Esophagus squamous epithelium (tissue), 5 donors: Measurements from ENCODE around the gene CDH18. TPM values are rescaled to one million over a fixed set of nuclear protein-coding genes. Genes with fewer than 3 reads are reported as not detected.
A peak's percentile ranks its signal among the peaks of the same experiment; 100 is the strongest.

Experiments
- DNase-seq: peaks from one replicate; lab custom pipeline; 2025; lab: John Stamatoyannopoulos, UW
- H3K27ac ChIP-seq, 4 donors: fragments of 200-600 bp; sonication (generic); one replicate each; pipeline ENCODE4 v1.5.1; 2016 to 2019; ENCODE audit warnings: mild to moderate bottlenecking in 1 of 4
- H3K27me3 ChIP-seq, 4 donors: fragments of 200-600 bp; sonication (generic); 1 replicate in 3 of 4; 2 replicates in 1 of 4; pipeline versions ENCODE4 v1.5.1 to v1.6.0; 2017 to 2021; ENCODE audit warnings: antibody characterized with exemption in 1 of 4
- H3K36me3 ChIP-seq, 3 donors: fragments of 200-600 bp; sonication (generic); one replicate each; pipeline ENCODE4 v1.5.1; 2016 to 2019
- H3K4me1 ChIP-seq, 3 donors: fragments of 200-600 bp; sonication (generic); one replicate each; pipeline ENCODE4 v1.5.1; 2017 to 2019
- H3K4me3 ChIP-seq, 4 donors: fragments of 200-600 bp; sonication (generic); 1 replicate in 3 of 4; 2 replicates in 1 of 4; pipeline ENCODE4 v1.5.1; 2016 to 2019; ENCODE audit warnings: mild to moderate bottlenecking in 2 of 4, moderate library complexity in 1 of 4
- H3K9me3 ChIP-seq, 3 donors: fragments of 200-600 bp; sonication (generic); one replicate each; pipeline ENCODE4 v1.5.1; 2016 to 2019
- CTCF ChIP-seq, 6 experiments: fragments of 450-650 bp in 4 of 6; fragments of 200-600 bp in 2 of 6; sonication (generic) in 2 of 6; IDR thresholded peaks; one replicate each; pipeline ENCODE4 v1.5.1; 2016 to 2019; ENCODE audit warnings: antibody characterized with exemption in 6 of 6, mild to moderate bottlenecking in 4 of 6, moderate library complexity in 4 of 6
- POLR2A ChIP-seq, 4 donors: fragments of 450-650 bp; IDR thresholded peaks; one replicate each; pipeline ENCODE4 v1.6.1; 2017; ENCODE audit warnings: antibody characterized with exemption in 4 of 4, mild to moderate bottlenecking in 4 of 4, moderate library complexity in 3 of 4
- WGBS, 2 donors: methylation state at CpG; one replicate each; pipeline ENCODE4 v1.1.5; 2018; 5-methylcytosine and 5-hydroxymethylcytosine counted together
- intact Hi-C: fragments of 100-400 bp; cut with DNase I; formaldehyde crosslinking; loops from one replicate; pipeline ENCODE4 v1.15.0; 2022
- total RNA-seq, 4 donors: library from RNA; depleted of rRNA; stranded (reverse); fragments of >200 nt; gene quantifications; one replicate each; pipeline ENCODE4 v1.1.0, GENCODE V29; 2016
- donor health status: DM: yes; HTN: yes; CAD: no.

CDH18 gene
- total RNA-seq, 4 donors from 2014 or later = not detected

DNA sequence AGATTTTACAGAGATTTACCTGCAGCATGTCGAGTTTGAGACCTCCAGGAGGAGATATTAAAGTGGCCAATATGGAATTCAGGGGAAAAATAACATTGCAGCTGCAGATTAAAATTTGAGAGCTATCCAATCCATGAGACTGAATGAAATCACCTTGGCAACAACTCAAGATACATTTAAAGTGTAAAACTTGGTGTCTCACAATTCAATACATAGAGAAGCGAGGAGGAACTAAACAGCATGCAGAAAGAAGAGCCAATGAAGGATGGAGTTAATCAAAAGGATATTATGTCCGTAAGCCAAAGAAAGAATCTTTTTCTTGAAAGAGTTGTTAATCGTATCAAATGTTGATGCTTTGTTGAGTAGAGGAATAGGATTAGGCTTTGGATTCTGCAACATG, 455.1 kb downstream of the CDH18 start:
- Histone ChIP-seq H3K4me1 (no peaks in the 10 kb centered on the region), H3K4me3 (no peak overlapping the region), H3K27ac (no peak overlapping the region), H3K9me3 (no peaks in the 10 kb centered on the region), H3K36me3 (no peaks in the 10 kb centered on the region), H3K27me3 (no peaks in the 10 kb centered on the region)
- 86 to 87% methylated on average over 4 of the region's 4 CpGs for WGBS, 2 donors
- intact Hi-C loops = no loop called here
- TF ChIP-seq CTCF (IDR thresholded peaks at IDR 0.05) (no peak), POLR2A (IDR thresholded peaks at IDR 0.05) (no peak)
- no peak for DNase-seq

GRCh38 chr5:19531374-19531952, 456.5 kb downstream of the CDH18 start:
- no peak for DNase-seq
- H3K36me3 ChIP-seq = no peaks in the 10 kb centered on the region
- peak overlapping the region; percentile 70 to 78 (median 74) for H3K27ac ChIP-seq
- intact Hi-C loops = no loop called here
- H3K4me1 ChIP-seq = no peaks in the 10 kb centered on the region
- no peaks in the 10 kb centered on the region for H3K9me3 ChIP-seq
- TF ChIP-seq POLR2A (IDR thresholded peaks at IDR 0.05) = no peak
- no peak for TF ChIP-seq CTCF (IDR thresholded peaks at IDR 0.05)
- H3K4me3 ChIP-seq = no peak overlapping the region
- no peaks in the 10 kb centered on the region for H3K27me3 ChIP-seq
- WGBS, 2 donors = 33 to 45% methylated on average over 8 of the region's 8 CpGs

GRCh38 chr5:19519448-19519847, 468.6 kb downstream of the CDH18 start:
- intact Hi-C loops = no loop called here
- no peaks in the 10 kb centered on the region for H3K9me3 ChIP-seq
- H3K27me3 ChIP-seq = no peaks in the 10 kb centered on the region
- no peak for TF ChIP-seq CTCF (IDR thresholded peaks at IDR 0.05)
- no peak for TF ChIP-seq POLR2A (IDR thresholded peaks at IDR 0.05)
- no peaks in the 10 kb centered on the region for H3K4me1 ChIP-seq
- no peak for DNase-seq
- H3K27ac ChIP-seq = no peak overlapping the region
- H3K4me3 ChIP-seq = no peak overlapping the region
- H3K36me3 ChIP-seq = no peaks in the 10 kb centered on the region
- 25 to 43% methylated on average over 2 of the region's 2 CpGs for WGBS, 2 donors

- Histone ChIP-seq H3K4me1 (peaks cover 0 to 10% (median 0%) of the 10 kb centered on the region in 3 donors), H3K27me3 (no peaks in the 10 kb centered on the region), H3K27ac (peak overlapping the region in 2 of 4 donors; percentile 28 to 43), H3K36me3 (no peaks in the 10 kb centered on the region), H3K9me3 (no peaks in the 10 kb centered on the region), H3K4me3 (no peak overlapping the region)
- TF ChIP-seq POLR2A (IDR thresholded peaks at IDR 0.05) (no peak), CTCF (IDR thresholded peaks at IDR 0.05) (no peak)
- DNase-seq = no peak
- intact Hi-C loops = no loop called here
- WGBS, 2 donors = 40 to 46% methylated on average over 2 of the region's 2 CpGs
These were observed 489.1 kb downstream of the CDH18 start for GRCh38 chr5:19498852-19499251.

DNA sequence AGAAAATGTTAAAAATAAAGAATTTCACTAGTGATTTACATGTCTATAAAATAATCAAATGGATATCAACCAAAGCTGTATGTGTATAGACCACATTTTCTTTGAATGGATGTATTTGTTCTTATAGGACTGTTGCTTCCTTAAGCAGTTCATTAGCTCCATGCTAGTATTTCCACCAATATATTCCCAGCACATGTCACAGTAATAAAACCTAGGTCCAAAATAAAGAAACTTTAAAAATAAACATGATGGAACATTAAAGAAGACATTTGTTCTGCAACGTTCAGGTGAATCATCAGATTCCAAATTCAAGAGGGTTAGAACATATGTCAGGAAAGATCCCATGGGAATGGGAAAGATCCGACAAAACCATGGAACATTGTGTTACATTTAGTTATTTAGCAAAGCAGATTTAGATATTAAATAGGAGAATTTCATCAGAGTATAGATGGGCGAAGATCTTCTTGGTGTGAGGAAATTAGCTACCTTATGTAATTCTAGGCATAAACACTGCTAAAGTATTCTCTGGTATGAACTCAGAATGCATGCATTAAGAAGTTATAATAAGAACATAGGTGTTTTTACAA, 490.7 kb downstream of the CDH18 start:
- peaks cover 0 to 10% (median 0%) of the 10 kb centered on the region in 3 donors for H3K4me1 ChIP-seq
- TF ChIP-seq POLR2A (IDR thresholded peaks at IDR 0.05) (no peak), CTCF (IDR thresholded peaks at IDR 0.05) (no peak)
- H3K36me3 ChIP-seq = no peaks in the 10 kb centered on the region
- H3K4me3 ChIP-seq = no peak overlapping the region
- intact Hi-C loops = no loop called here
- no peak overlapping the region for H3K27ac ChIP-seq
- no peaks in the 10 kb centered on the region for H3K27me3 ChIP-seq
- H3K9me3 ChIP-seq = no peaks in the 10 kb centered on the region
- no peak for DNase-seq
- 63 to 75% methylated on average over 3 of the region's 3 CpGs for WGBS, 2 donors
